ENCODE data around the gene DCTN4. TPM values are rescaled to one million over a fixed set of nuclear protein-coding genes. Genes with fewer than 3 reads are reported as not detected.

The DCTN4 gene
- total and polyA plus RNA-seq, 2 of the 8 experiments (the other 6 are each of a cell fraction or from before 2014, with no cell fraction given): 20.5 to 42.7 TPM

GRCh38 chr5:150670948-150671310 is 87.9 kb downstream of the DCTN4 start (continued):
- TF ChIP-seq, protein P1, sequence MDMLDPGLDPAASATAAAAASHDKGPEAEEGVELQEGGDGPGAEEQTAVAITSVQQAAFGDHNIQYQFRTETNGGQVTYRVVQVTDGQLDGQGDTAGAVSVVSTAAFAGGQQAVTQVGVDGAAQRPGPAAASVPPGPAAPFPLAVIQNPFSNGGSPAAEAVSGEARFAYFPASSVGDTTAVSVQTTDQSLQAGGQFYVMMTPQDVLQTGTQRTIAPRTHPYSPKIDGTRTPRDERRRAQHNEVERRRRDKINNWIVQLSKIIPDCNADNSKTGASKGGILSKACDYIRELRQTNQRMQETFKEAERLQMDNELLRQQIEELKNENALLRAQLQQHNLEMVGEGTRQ (IDR thresholded peaks at IDR 0.05; ENCODE audit: low read length): no peak
- TF ChIP-seq SIX5 (IDR thresholded peaks at IDR 0.05; ENCODE audit: low read depth, low read length) (no peak), SAP30 (IDR thresholded peaks at IDR 0.05; ENCODE audit: insufficient read depth, insufficient replicate concordance, low read length) (no peak), RAD21 (IDR thresholded peaks at IDR 0.05 in 1 of 2, conservative IDR thresholded peaks at IDR 0.05 in 1 of 2; ENCODE audit: low read depth in 2 of 2, low read length in 2 of 2) (no peak), TEAD4 (IDR thresholded peaks at IDR 0.05; ENCODE audit: low read depth, low read length) (no peak), CHD1 (IDR thresholded peaks at IDR 0.05; ENCODE audit: low read depth, low read length) (no peak), CHD2 (IDR thresholded peaks at IDR 0.05; ENCODE audit: low read length) (no peak), HDAC6 (IDR thresholded peaks at IDR 0.05; ENCODE audit: low read depth, low read length) (no peak)

Measured in H1 (cell line).